GM21390 (cell line): ENCODE data around the gene MAPKAPK2.

Experiments used
- ATAC-seq: cut with Tn5 transposase; IDR thresholded peaks from one replicate; pipeline ENCODE4 v1.9.1; 2021; ENCODE audit not compliant: unreplicated experiment

Gene MAPKAPK2

DNA sequence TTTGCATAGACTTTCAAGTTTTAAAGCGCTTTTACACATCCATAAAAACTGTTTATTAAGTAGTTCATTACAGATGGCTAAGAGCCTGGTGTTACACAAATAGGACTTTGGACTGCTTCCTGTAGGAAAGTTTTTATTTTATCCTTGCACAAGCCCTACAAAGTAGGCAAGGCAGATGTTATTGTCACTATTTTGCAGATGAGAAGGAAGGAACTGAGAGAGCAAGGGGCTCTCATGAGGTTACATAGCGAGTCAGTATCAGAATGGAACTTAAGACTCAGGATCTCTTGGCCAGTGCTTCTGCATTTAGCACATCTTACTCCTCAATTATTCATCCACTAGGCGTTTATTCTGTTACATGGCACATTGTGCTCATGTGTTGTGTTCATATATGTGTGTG, 2.6 kb upstream of the MAPKAPK2 start:
- no peak for ATAC-seq

DNA sequence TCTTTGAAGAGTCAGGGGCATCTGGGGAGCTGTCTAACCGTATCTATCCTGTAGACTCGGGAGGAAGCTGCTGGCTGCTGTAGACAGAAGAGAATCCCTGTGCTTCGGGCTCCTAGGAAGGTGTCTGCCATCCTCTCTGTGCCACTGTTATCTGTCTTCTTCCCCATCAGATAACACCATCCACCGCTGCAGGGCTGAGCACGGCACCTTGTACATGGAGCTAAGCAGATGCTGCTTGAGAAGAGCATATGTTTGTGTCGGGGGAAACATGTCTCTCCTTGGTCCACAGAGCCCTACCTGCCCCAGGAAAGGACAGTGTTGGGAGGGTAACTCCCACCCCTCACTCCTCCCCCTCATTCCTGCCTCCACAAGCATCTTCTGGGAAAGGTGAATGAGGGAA, 1.4 kb upstream of the MAPKAPK2 start:
- ATAC-seq = no peak

GRCh38 chr1:206684003-206684402, 702 bp upstream of the MAPKAPK2 start:
- ATAC-seq = no peak

DNA sequence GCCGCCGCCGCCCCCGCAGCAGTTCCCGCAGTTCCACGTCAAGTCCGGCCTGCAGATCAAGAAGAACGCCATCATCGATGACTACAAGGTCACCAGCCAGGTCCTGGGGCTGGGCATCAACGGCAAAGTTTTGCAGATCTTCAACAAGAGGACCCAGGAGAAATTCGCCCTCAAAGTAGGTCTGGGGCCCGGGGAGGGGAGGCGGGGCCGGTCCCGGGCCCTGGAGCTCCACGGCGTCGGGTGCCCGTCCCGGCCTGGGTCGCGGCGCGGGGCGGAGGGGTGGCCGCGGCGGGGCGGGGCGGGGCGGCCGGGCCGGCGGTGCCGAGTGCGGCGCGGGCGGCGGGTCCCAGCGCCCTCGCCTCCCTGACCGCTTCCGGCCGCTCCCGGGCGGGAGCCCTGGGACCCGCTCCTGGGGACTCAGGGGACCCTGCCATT, 646 bp downstream of the MAPKAPK2 start:
- peak; percentile 29 for ATAC-seq

GRCh38 chr1:206685769-206686477, 1.2 kb downstream of the MAPKAPK2 start:
- ATAC-seq = peak; percentile 11

- no peak for ATAC-seq
Observed at GRCh38 chr1:206686478-206687249, 2.0 kb downstream of the MAPKAPK2 start.

DNA sequence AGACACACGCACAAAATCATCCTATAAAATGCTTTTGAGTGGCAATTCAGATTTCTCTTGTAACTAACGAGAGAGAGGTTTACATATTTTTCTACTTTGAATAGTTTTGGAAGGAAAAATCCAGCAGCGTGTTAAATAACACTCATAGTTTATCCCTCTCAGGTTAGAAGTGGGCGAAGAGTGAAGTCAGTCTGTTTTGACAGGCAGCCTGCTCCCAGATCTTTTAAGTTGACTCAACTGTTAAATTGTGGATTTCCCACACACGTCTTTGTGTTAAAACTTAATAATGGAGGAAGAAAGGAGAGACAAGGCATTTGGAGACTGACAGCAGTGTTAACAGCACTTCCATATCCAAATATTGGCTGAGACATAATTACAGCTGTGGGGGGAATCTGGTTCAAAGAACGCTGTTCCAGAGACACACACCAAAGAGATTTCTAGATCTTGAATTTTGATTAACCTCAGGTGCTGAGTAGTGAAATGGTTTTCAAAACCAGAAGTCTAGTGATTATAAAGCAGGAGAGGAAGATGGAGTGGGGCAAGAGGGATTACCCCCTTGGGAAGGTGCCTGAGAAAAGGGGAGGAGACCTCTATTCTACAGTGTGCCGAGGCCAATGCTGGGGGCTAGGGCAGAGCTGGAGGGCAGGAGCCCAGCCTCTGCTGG, 2.7 kb downstream of the MAPKAPK2 start:
- no peak for ATAC-seq

DNA sequence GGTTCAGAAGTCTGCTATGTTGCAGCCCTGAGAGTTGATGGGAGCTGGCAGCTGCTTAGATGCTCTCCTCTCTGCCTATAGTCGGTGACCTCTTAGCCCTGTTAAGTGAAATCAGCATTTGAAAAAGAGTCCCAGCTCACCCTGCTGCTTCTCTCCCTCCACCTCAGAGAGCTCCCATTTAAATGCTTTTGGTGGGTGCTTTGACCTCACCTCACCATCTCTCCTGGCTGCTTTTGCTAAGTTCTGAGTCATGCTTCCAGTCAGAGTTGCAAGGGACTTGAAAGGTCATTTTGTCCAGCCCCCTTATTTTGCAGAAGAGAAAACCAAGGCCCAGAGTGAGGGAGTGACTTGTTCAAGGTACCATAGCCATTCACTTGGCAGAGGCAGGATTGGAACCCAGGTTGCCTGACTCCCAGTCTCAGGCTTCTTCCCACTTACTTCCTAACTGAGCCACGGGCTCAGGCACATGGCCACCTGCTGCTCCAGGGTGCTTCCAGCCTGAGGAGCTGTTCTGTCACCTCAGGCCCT, 3.3 kb downstream of the MAPKAPK2 start:
- ATAC-seq = no peak

- no peak for ATAC-seq
Observed at GRCh38 chr1:206690516-206690915, 5.8 kb downstream of the MAPKAPK2 start.

GRCh38 chr1:206691604-206692003, 6.9 kb downstream of the MAPKAPK2 start:
- ATAC-seq = no peak

- no peak for ATAC-seq
Observed at GRCh38 chr1:206693029-206693428, 8.3 kb downstream of the MAPKAPK2 start.

DNA sequence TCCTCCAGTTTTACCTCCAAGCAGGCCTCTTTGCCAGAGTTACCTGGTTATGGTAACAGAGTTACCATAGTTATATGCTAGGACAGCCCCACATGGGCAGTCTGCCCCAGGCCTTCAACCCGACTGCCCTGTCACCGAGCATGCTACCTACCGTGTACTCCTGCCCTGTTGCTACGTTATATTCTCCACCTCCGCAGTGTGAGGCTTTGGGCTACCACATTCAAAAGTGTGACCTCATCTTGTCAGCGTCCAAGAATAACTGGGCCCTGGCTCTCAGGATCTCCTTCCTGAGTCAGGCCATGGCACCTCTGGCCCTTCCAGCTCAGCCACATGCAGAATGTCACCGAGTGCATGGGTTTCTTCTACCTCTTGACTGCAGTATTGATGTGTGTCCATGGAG, 8.9 kb downstream of the MAPKAPK2 start:
- ATAC-seq = no peak

- no peak for ATAC-seq
Observed at GRCh38 chr1:206694171-206695124, 9.7 kb downstream of the MAPKAPK2 start.

DNA sequence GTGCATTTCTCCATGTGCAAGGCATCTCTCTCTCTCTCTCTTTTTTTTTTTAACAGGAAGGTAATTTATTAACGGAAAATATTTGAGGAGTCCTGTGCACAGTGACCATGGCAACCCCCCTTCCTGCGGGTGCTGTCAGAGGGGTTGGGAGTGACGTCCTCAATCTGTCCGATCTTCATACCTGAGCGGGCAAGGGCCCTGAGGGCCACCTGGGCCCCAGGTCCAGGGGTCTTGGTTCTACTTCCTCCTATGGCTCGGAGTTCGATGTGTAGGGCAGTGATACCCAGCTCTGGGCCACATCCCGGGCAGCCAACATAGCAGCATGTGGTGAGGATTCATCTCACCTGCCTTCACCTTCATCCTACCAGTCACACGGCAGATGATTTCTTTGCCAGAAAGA, 11.0 kb downstream of the MAPKAPK2 start:
- ATAC-seq = no peak

DNA sequence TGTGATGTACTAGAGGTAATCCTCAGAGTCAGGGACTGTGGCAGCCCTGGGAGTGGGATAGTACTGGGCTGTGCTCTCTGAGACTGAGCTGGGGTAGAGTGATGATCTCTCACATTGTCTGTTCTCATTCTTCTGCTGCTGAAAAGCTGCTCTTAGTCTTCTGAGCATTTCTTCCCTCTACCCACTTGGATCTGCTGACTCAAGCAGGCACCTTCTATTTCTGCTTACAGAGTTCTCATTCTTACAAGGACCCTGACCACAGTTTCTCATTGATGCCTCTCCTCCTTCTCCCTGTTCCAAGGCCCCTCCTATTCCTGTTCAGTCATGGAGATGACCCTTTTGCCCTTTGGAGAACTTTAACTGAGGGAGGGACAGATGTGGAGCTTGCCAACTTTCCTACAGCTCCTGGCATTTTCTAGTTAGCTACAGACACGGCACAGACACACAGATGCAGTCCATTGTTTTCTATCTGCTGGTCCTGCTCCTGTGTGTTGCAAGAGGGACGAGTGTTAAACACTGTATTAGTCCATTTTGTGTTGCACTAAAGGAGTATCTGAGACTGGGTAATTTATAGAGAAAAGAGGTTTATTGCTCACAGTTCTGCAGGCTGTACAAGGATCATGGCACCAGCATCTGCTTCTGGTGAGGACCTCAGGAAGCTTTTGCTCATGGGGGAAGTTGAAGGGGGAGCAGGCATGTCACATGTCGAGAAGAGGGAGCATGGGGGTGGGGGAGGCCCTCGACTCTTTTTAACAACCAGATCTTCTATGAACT, 12.3 kb downstream of the MAPKAPK2 start:
- no peak for ATAC-seq

DNA sequence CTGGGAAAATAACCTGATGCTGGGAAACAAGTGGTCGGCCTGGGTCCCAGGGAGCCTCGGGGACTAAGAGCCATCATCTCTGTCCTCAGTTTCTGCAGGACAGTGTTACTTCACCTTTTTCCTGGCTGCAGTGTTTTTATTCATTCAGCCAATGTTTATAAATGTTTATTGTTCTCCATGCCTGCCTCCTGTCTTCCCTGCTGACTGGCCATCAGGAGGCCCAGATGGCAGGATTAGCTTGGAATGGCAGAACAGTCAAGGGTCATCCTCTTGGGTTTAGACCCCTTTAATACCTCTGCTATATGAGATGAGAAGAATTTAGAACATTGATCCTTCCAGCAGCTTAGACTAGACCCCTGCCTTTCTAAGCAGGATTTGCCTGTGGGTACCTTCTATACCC, 13.3 kb downstream of the MAPKAPK2 start:
- no peak for ATAC-seq

DNA sequence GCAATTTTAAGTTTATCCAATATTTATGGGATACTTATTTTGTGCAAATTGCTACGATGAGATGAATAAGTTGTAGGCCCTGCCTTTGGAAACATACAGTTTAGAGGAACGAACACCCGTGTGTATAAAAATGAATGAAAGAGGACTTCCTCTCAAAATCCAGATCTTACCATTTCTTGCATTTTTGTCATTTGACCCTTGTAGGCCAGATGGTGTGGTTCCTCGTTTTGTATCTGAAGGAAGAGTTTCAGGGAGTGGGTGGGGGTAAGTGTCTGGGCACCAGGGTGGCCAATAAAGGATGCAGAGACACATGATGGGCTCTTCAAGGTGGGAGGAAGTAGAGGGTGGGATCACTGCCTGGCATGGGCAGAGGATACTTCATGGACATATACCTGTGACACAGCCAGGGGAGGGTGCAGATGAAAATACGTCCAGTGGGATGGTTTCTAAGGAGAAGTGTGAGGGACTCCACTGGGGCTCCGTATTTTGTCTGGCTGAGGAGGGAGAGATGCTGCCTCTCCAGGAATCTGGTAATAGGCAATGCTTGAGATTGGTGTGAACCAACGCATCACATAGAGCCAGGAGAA, 14.4 kb downstream of the MAPKAPK2 start:
- ATAC-seq = no peak

GRCh38 chr1:206699626-206700025, 14.9 kb downstream of the MAPKAPK2 start:
- ATAC-seq = no peak

DNA sequence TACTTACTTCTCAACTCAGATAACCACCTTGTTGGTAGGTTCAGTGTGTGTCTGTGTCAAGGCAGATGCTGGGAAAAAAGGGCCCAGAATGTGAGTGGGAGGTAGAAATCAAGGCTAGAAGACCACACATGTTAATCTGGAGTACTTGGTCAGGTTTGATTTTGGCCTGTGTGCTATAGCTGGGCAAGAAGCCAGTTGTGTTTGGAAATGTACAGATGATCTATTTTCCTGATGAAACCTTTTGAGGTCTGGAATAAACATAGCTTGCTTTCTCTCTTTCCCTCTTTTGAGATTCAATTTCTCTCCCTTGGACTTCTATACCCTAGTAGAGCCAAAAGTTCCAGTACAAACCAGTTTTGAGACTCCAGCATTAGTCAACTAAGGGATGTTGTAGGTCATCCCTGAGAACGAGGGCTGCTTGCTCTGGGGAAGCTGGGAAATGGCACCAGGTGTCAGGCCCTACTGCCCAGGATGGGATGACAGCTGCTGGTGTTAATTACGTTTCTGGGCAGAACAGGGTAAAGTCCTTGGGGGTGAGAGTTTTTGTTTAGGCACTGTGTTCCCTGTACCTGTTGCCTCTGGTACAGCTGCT, 15.8 kb downstream of the MAPKAPK2 start:
- ATAC-seq = no peak
